Activated effector memory CD4-positive, alpha-beta T cell treated with Interleukin-2 at 50 U/mL for 16 hours (primary cell): ENCODE data around the gene CD36.

ENCODE experiments used
- DNase-seq: peaks from one replicate; pipeline ENCODE4 v3.0.0-alpha.2; 2020

CD36 gene

GRCh38 chr7:80711531-80711930 lies 73.1 kb downstream of the CD36 start:
- no peak for DNase-seq

DNA sequence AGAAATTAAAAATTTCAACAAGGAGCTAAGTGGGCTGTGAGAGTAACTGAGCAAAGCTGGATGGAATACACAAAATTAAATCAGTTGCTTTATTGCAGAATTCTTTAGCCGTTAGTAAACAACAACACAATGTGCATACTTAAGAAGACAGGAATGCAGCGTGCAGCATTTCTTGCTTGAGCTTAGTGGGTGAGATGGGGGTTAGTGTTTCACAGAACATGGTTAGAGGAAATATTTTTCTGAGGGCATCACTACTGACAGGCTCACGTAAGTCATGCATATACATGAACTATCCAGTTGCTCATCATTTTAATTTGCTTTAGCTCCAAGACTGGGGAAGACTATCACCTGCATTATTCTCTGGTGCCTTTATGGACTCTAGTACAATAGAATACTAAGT lies 80.8 kb downstream of the CD36 start:
- DNase-seq = no peak

DNA sequence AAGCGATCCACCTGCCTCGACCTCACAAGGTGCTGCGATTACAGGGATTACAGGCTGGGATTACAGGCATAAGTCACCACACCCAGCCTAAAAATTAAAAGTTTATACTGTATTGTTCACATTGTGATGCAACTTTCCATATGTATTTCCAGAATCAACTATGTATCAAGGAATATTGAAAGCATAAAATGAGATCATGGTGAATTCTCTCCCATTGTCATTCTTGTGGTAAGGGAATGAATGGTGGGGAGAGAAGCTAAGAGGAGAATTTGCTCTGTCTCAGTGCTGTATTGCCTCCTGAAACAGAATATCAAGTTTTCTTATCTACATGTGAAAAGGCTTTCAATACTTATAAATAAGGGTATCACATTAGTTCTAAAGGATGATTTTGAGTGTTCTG lies 81.7 kb downstream of the CD36 start:
- no peak for DNase-seq

DNA sequence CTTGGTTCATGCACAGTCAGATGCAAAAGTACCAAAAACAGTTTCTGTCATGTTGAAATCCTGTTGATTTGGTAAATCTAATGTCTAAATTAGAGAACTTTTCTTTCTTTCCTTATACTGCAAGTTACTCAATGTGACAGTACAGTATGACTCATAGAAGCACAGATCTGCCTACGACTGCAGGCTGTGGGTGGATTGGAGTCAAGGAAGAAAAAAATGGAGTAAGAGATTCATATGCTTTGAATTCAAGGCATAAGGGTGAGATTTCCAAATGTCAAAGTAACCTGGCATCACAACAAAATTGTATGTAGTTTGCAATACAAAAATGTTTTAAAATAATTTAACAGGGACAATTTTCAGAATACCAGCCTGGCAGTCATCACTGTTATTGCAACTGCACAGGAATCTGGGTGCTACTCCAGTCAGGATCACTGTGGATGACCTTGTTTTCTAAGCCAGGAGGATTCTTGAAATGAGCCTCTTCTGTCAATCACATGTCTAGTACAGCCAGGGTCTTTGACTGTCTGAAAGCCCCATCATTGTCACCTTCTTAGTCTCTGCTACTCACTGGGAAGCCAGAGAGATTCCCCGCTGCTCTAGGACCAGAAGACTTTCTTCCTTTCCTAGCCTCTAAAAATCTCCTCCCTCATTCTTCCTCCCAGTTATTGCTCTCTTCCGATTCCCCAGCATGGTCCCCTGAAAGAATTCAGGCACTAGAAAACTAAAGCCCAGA lies 83.6 kb downstream of the CD36 start:
- no peak for DNase-seq

GRCh38 chr7:80722616-80723195 lies 84.3 kb downstream of the CD36 start:
- DNase-seq = no peak

DNA sequence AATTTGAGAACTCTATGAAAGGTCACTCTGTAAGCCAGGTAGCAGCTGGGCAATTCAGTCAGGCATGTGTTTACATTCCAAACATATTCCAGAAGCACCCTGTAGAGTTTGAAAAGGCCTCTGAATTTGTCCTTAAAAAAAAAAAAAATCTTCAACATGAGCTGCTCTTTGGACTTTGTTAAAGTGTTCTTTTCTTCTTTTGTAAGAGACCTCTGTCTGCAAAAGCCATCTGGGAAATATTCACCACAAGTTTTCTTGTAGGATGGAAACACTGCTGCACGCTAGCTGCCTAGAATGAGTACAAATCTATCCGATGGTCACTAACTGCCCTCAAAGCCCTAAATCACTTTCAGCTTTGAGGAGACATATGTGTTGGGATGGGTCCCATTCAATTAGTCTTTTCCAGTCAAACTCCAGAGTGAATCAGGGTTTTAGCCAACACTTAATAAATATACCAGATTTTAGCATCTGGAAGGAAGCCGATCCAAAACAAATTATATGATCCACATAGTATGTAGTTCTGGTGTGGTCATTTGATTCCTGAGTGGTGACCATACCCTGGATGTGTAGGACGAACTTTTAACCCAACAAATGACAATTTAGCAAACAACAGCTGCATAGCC lies 85.9 kb downstream of the CD36 start:
- DNase-seq = no peak

DNA sequence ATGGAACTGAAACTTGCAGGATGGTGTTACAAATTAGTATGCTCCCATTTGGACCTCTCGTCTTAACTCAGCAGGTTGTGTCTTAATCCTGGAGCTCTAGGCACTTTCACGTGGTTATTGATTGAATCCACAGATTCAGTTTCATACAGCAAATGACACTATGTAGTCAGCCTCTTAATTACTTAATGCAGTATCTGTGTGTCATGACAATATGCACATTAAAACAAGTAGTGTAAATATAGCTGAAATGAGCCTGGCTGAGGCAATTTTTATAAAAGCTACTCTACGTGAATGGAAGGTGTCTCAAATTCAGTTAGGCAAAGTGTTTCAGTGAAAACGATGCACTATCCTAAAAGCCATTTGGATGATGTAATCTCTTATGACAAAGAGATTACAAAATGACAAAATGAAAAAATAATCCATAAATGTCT lies 86.8 kb downstream of the CD36 start:
- no peak for DNase-seq
